ENCODE data around the gene APBA1.
A peak's percentile ranks its signal among the peaks of the same experiment; 100 is the strongest.

Gene APBA1

DNA sequence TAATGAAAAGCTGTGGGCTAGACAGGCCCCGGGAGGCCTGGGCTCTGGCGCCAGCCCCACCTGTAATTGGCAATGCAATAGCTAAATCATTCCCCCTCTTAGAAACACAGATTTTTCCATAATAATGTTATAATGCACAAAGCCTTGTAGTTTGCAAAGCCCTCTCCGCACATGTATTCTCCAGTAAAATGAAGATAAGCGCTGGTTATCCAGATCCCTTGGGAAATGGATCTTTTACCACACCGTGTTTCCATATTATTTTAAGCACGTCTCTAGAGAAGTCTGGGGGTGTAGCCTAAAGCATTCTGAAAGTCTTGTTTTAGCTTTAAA lies 1.1 kb upstream of the APBA1 start:
- TF ChIP-seq, protein P1, sequence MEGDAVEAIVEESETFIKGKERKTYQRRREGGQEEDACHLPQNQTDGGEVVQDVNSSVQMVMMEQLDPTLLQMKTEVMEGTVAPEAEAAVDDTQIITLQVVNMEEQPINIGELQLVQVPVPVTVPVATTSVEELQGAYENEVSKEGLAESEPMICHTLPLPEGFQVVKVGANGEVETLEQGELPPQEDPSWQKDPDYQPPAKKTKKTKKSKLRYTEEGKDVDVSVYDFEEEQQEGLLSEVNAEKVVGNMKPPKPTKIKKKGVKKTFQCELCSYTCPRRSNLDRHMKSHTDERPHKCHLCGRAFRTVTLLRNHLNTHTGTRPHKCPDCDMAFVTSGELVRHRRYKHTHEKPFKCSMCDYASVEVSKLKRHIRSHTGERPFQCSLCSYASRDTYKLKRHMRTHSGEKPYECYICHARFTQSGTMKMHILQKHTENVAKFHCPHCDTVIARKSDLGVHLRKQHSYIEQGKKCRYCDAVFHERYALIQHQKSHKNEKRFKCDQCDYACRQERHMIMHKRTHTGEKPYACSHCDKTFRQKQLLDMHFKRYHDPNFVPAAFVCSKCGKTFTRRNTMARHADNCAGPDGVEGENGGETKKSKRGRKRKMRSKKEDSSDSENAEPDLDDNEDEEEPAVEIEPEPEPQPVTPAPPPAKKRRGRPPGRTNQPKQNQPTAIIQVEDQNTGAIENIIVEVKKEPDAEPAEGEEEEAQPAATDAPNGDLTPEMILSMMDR (IDR thresholded peaks at IDR 0.05), result no peak

GRCh38 chr9:69672596-69673310 lies 582 bp upstream of the APBA1 start:
- TF ChIP-seq, protein P1 (IDR thresholded peaks at IDR 0.05), result peak; percentile 86

GRCh38 chr9:69671311-69671878 lies 776 bp downstream of the APBA1 start:
- TF ChIP-seq, protein P1 (IDR thresholded peaks at IDR 0.05), result no peak

- TF ChIP-seq, protein P1 (IDR thresholded peaks at IDR 0.05), result no peak
Observed at GRCh38 chr9:69667306-69667705, 4.9 kb downstream of the APBA1 start.

DNA sequence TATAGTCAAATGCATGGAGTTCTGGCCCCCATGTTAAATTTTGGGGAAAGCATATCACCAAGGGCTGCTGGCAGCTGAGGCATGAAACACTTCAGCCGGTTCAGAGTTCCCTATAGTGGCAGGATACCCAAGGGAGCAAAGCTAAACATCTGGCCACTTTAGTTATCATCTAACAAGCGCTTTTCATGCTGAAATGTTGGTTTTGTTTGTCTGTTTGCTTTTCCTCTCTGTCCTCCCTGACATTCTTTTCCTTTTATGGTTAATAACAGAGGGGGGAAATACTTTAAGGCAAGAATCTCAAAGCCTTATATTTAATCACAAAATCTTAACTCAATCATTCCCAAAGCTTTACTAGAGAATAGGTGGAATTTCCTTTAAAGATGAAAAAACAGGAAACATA lies 11.9 kb downstream of the APBA1 start:
- TF ChIP-seq, protein P1 (IDR thresholded peaks at IDR 0.05), result no peak

DNA sequence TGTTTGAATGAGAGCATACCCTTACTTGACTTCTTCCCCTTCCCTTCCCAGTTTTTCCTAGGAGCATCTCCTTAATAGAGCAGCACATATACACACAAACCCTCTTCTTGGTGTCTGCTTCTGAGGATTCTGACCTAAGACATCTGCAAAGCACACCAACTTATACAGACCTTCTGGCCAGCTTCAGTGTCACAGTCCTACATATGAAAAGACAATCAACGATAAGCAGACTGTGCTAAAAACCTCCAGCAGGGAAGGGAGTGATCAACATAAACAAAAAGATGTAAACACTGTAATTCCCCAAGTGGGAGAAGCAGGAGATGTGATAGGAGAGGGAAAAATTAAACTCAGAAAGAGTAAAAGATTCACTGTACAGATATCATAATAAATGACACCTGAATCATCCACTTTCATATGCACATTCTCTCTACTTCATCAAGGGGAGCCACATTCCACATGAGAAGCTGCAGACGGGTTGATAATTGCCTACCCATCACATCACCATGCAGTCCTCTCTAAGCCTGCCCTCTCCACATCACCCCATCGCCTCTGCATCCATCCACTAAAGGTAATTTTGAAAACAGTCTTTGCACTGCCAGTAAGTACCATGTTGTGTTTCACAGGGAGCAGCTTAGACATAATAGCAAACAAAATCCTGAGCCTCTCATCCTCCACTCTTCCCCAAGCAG lies 13.0 kb downstream of the APBA1 start:
- TF ChIP-seq, protein P1 (IDR thresholded peaks at IDR 0.05), result no peak

DNA sequence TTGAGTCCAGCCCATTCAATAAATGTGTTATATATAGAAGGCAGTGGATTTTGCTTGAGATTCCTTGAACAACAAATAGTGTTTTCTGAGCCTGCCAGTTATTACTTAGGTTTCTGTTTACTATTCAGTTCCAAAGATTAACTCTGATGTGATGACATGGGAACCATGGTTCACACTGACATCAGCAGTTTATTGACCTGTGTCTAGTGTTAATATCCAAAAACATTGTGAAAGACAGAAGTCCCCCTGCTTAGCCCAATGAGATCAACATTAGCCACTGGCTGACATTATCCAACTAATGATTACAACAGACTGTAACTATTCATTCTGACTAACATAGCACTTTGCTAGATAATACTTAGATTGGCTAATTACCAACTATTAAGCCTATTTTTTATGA lies 14.9 kb downstream of the APBA1 start:
- TF ChIP-seq, protein P1 (IDR thresholded peaks at IDR 0.05), result no peak
